Panc1 (cell line): ENCODE results near the gene LRRC23. TPM values are rescaled to one million over a fixed set of nuclear protein-coding genes. Genes with fewer than 3 reads are reported as not detected.

Experiments used
- ATAC-seq: fragments of 200-7000 bp; cut with Tn5 transposase; 2 replicates; pipeline ENCODE4 v1.9.1; 2020; ENCODE audit warnings: mild to moderate bottlenecking, moderate library complexity
- BruUV-seq: library from RNA; stranded (reverse); fragments of 400-500 nt; replicated peaks from 2 replicates; lab custom pipeline; 2021; lab: Mats Ljungman, UMichigan
- CTCF ChIA-PET: fragments of 300-600 bp; sonication (Branson Sonifier 250); formaldehyde crosslinking; loops from one replicate; lab custom pipeline; 2022; ENCODE audit warnings: antibody characterized with exemption; lab: Charles Lee
- POLR2A ChIA-PET: fragments of 300-600 bp; sonication (Branson Sonifier 250); formaldehyde crosslinking; loops from one replicate; lab custom pipeline; 2022; ENCODE audit warnings: antibody characterized with exemption; lab: Charles Lee
- DNase-seq: peaks from one replicate; pipeline ENCODE4 v3.0.0-alpha.2; 2010; ENCODE audit warnings: low read depth, low spot score
- H3K27ac ChIP-seq: 2 replicates; pipeline ENCODE4 v1.5.1; 2011; ENCODE audit warnings: mild to moderate bottlenecking, low read length, inconsistent platforms
- H3K27me3 ChIP-seq: fragments of 200-500 bp; sonication (Bioruptor generic); 2 replicates; pipeline ENCODE4 v1.6.0; 2014; ENCODE audit warnings: low read length, inconsistent platforms; ENCODE audit not compliant: control insufficient read depth, insufficient read depth
- H3K36me3 ChIP-seq: fragments of 200-500 bp; sonication (Bioruptor generic); 2 replicates; pipeline ENCODE4 v1.5.1; 2014; ENCODE audit warnings: inconsistent platforms, mild to moderate bottlenecking, low read length, moderate library complexity; ENCODE audit not compliant: control insufficient read depth, insufficient read depth
- H3K4me1 ChIP-seq: 2 replicates; pipeline ENCODE4 v1.5.1; 2011; ENCODE audit warnings: inconsistent platforms, mild to moderate bottlenecking, low read length, moderate library complexity; ENCODE audit not compliant: control insufficient read depth, insufficient read depth
- H3K4me3 ChIP-seq, 2 experiments: 2 replicates each; pipeline ENCODE4 v1.5.1; 2011 to 2012; ENCODE audit warnings: low read depth in 2 of 2, low read length in 2 of 2, mild to moderate bottlenecking in 2 of 2, inconsistent platforms in 1 of 2, moderate library complexity in 1 of 2
- H3K9me3 ChIP-seq: fragments of 200-500 bp; sonication (Bioruptor generic); 2 replicates; pipeline ENCODE4 v1.5.1; 2014; ENCODE audit warnings: low read depth, mild to moderate bottlenecking, inconsistent platforms, low read length, moderate library complexity; ENCODE audit not compliant: control insufficient read depth, insufficient read depth
- POLR2AphosphoS5 ChIP-seq: IDR thresholded peaks from 2 replicates; pipeline ENCODE4 v1.6.1; 2012; ENCODE audit warnings: mild to moderate bottlenecking, low read depth, low read length, moderate library complexity
- SIN3A ChIP-seq: IDR thresholded peaks from 2 replicates; pipeline ENCODE4 v1.6.1; 2012; ENCODE audit warnings: low read depth, mild to moderate bottlenecking, low read length, moderate library complexity, borderline replicate concordance; ENCODE audit not compliant: insufficient read depth
- TCF7L2 ChIP-seq: IDR thresholded peaks from 2 replicates; pipeline ENCODE4 v1.6.1; 2011; ENCODE audit warnings: mild to moderate bottlenecking, low read depth, low read length, inconsistent platforms
- in situ Hi-C: cut with HindIII; loops from 2 replicates; pipeline ENCODE4 v1.10.0; 2016; ENCODE audit warnings: low sequenced_read_pairs, low pct_unique_long_range_greater_than_20kb
- intact Hi-C: fragments of 100-400 bp; cut with micrococcal nuclease; formaldehyde crosslinking; loops from one replicate; pipeline ENCODE4 v1.10.0; 2022; ENCODE audit not compliant: unreplicated experiment
- total RNA-seq: library from RNA; stranded (reverse); gene quantifications from one replicate; pipeline ENCODE4 v1.2.1, GENCODE V29; 2021; ENCODE audit not compliant: unreplicated experiment
- TF ChIP-seq, protein P1 (sequence below): fragments of 450-650 bp; IDR thresholded peaks from 2 replicates; pipeline ENCODE4 v1.5.1; 2017; ENCODE audit warnings: mild to moderate bottlenecking
- TF ChIP-seq, protein P2 (sequence below), 2 experiments: IDR thresholded peaks; 2 replicates each; pipeline ENCODE4 v1.6.1; 2011 to 2012; ENCODE audit warnings: low read depth in 2 of 2, control low read depth in 1 of 2, low read length in 1 of 2, mild to moderate bottlenecking in 1 of 2, moderate library complexity in 1 of 2; ENCODE audit not compliant: insufficient read depth in 1 of 2

Gene LRRC23
- total RNA-seq, 1 experiment from 2014 or later: 6.5 TPM

DNA sequence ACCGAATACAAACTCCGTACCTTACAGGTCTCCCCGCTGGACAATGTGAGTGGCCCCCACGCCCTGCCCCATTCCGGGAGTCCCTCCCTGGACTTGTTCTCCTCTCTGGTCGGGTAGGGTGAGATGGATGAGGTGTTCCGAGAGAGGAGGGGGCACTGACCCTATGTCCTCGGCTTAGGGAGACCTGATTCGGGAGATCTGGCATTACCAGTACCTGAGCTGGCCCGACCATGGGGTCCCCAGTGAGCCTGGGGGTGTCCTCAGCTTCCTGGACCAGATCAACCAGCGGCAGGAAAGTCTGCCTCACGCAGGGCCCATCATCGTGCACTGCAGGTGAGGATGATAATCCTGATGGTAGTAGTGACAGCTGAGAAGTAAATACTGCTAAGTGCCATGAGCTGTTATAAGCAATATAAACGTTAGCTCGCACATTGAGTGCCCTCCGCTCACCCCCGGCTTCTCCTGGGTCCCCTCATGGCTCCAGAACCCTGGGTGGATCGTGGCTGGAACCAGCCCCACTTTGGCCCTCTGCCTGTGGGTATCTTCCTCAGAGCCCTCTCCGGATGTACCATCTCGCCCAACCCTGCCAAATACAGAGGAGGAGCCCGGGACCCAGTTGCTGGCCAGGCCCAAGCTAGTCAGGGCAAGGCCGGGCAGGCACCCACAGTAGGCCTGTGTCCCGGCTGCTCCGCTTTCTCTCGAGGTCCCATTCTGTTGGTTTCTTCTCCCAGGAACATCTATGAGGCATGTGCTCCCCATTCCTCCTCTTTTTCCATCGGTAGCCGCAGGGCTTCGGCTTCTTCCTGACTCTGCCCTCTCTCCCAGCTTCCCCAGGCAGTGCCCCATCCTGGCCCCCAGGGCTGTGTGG lies 53.4 kb downstream of the LRRC23 start:
- no peaks in the 10 kb centered on the region for H3K9me3 ChIP-seq
- H3K4me1 ChIP-seq: peaks cover 13% of the 10 kb centered on the region
- H3K4me3 ChIP-seq: no peak overlapping the region
- POLR2A ChIA-PET: no interaction called here
- ATAC-seq (no peak), DNase-seq (no peak)
- no peaks in the 10 kb centered on the region for H3K27me3 ChIP-seq
- intact Hi-C loops: no loop called here
- H3K36me3 ChIP-seq: peaks cover 4% of the 10 kb centered on the region; the same call in 1 of the 2 replicates
- TF ChIP-seq TCF7L2: no peak
- TF ChIP-seq POLR2AphosphoS5: no peak
- TF ChIP-seq, protein P1, sequence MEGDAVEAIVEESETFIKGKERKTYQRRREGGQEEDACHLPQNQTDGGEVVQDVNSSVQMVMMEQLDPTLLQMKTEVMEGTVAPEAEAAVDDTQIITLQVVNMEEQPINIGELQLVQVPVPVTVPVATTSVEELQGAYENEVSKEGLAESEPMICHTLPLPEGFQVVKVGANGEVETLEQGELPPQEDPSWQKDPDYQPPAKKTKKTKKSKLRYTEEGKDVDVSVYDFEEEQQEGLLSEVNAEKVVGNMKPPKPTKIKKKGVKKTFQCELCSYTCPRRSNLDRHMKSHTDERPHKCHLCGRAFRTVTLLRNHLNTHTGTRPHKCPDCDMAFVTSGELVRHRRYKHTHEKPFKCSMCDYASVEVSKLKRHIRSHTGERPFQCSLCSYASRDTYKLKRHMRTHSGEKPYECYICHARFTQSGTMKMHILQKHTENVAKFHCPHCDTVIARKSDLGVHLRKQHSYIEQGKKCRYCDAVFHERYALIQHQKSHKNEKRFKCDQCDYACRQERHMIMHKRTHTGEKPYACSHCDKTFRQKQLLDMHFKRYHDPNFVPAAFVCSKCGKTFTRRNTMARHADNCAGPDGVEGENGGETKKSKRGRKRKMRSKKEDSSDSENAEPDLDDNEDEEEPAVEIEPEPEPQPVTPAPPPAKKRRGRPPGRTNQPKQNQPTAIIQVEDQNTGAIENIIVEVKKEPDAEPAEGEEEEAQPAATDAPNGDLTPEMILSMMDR: no peak
- no peak for TF ChIP-seq SIN3A
- TF ChIP-seq, protein P2, sequence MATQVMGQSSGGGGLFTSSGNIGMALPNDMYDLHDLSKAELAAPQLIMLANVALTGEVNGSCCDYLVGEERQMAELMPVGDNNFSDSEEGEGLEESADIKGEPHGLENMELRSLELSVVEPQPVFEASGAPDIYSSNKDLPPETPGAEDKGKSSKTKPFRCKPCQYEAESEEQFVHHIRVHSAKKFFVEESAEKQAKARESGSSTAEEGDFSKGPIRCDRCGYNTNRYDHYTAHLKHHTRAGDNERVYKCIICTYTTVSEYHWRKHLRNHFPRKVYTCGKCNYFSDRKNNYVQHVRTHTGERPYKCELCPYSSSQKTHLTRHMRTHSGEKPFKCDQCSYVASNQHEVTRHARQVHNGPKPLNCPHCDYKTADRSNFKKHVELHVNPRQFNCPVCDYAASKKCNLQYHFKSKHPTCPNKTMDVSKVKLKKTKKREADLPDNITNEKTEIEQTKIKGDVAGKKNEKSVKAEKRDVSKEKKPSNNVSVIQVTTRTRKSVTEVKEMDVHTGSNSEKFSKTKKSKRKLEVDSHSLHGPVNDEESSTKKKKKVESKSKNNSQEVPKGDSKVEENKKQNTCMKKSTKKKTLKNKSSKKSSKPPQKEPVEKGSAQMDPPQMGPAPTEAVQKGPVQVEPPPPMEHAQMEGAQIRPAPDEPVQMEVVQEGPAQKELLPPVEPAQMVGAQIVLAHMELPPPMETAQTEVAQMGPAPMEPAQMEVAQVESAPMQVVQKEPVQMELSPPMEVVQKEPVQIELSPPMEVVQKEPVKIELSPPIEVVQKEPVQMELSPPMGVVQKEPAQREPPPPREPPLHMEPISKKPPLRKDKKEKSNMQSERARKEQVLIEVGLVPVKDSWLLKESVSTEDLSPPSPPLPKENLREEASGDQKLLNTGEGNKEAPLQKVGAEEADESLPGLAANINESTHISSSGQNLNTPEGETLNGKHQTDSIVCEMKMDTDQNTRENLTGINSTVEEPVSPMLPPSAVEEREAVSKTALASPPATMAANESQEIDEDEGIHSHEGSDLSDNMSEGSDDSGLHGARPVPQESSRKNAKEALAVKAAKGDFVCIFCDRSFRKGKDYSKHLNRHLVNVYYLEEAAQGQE (IDR thresholded peaks at IDR 0.05; ENCODE audit: insufficient read depth in 1 of 2, low read depth in 2 of 2, low read length in 1 of 2): no peak
- BruUV-seq: no TSS peak
- CTCF ChIA-PET: no interaction called here
- H3K27ac ChIP-seq: no peak overlapping the region
- in situ Hi-C loops: no loop called here

DNA sequence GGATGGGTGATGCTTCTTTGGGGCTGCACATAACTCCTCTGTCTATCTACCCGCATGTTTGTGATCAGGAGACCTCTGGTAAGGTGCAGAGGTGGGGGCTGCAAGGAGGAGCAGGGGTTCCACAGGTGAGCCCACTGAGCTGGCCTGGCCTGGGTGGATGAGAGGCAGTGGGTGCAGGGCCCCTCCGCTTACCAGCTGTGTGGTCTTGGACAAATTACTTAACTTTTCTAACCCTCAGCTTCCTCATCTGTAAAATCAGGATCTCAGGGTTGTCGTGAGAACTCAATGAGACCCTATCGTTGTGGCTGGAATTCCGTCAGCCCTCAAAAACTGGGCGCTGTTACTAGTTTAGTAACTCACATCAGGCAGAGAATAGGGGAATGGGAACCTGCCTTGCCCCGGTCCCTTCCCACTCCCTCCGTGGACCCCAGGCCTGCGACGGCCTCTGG lies 54.0 kb downstream of the LRRC23 start:
- CTCF ChIA-PET: no interaction called here
- Histone ChIP-seq H3K36me3 (peaks cover 6% of the 10 kb centered on the region; the same call in 1 of the 2 replicates), H3K9me3 (no peaks in the 10 kb centered on the region), H3K27ac (no peak overlapping the region), H3K27me3 (no peaks in the 10 kb centered on the region), H3K4me3 (no peak overlapping the region), H3K4me1 (peaks cover 13% of the 10 kb centered on the region)
- no peak for ATAC-seq
- no TSS peak for BruUV-seq
- POLR2A ChIA-PET: no interaction called here
- intact Hi-C loops: no loop called here
- in situ Hi-C loops: no loop called here
- TF ChIP-seq SIN3A: no peak
- no peak for TF ChIP-seq POLR2AphosphoS5
- TF ChIP-seq, protein P1: no peak
- no peak for TF ChIP-seq TCF7L2
- TF ChIP-seq, protein P2 (IDR thresholded peaks at IDR 0.05; ENCODE audit: insufficient read depth in 1 of 2, low read depth in 2 of 2, low read length in 1 of 2): no peak
- no peak for DNase-seq
